NCI-H146 treated with DMSO at 0.1 percent for 48 hours (cell line): Measurements from ENCODE around the gene WDR86.

ENCODE experiments used
- DNase-seq: peaks from one replicate; lab custom pipeline; 2025; ENCODE audit not compliant: unreplicated experiment; lab: John Stamatoyannopoulos, UW

The WDR86 gene

DNA sequence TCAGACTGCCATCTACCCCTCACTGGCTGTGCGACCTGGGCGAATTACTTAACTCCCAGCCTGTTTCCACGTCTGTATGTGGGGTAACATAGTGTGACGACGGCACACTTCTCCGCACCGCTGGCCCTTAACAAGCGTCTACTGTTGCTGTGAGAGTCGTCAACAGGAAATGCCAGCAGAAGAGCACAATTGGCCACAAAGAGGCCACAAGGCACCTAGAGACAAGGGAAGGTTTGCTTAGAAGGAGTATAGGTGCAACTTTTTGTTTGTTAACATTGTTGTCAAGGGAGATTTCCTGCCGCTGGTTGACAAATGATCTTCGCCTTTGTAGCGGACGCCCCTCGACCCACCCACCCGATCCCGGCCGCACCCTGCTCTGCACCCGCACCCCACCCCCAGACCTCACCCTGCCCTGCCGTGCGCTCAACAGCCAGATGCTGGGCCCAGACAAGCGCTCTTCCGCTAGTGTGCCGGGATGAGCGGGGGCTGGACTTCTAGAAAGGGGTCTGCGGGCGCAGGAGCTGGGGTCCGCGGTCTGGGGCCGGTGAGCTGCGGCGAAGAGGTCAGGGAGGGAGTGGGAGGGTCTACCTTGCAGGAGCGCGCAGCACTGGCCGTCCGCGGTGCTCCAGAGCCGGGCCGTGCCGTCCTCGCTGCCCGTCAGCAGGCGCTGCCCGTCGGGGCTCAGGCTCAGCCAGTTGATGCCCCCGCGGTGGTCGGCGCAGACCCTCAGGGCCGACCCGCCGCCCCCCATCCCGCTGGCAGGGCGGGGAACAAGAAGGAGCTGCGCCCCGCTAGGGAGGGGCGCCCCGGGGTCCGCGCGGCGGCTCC, 785 bp downstream of the WDR86 start:
- DNase-seq, result no peak

DNA sequence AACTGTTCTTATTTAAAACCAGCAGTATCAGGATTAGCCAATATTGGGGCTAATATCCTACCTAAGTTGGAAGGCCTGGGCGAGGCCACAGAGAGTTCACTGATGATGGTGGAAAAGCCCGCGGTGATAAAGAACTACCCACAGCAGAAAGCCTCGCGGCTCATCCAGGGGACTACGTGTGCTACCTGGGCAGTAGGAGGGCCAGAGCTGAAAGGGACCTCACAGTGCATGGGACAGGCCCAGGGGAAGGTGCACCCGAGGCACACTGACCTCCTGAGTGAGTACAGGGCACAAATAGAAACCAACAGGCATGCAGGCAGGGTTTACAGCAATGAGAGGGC, 1.4 kb downstream of the WDR86 start:
- no peak for DNase-seq

DNA sequence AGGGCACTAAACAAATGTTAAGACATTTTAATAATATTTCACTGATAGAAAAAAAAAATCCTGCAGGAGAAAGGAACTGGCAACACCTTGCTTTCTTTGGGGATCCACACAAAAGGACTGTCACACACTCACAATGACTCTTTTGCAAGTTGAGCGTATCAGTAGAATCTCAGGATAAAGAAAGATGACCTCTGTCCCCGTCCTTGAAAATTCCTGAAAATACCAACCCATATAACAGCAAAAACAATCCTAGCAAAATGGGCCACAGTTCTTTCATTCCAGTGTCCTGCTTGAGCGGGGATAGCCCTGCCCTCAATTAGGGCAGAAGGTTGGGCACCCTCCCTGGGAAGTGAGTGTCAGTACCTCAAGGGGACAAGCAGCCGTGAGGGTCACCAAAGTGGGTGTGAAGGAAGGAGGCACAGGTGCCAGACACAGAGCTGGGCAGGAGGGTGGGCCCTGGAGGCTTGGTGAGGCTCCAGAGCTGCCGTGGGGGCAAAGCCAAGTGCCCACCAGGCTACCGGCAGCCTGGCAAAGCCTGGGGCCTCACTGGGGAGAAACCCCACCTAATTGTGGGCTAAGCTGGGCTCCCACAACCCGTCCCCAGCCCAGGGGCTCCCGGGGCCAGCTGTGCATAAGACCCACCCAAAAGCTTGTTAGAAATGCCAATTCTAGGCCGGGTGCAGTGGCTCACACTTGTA, 2.8 kb downstream of the WDR86 start:
- no peak for DNase-seq

DNA sequence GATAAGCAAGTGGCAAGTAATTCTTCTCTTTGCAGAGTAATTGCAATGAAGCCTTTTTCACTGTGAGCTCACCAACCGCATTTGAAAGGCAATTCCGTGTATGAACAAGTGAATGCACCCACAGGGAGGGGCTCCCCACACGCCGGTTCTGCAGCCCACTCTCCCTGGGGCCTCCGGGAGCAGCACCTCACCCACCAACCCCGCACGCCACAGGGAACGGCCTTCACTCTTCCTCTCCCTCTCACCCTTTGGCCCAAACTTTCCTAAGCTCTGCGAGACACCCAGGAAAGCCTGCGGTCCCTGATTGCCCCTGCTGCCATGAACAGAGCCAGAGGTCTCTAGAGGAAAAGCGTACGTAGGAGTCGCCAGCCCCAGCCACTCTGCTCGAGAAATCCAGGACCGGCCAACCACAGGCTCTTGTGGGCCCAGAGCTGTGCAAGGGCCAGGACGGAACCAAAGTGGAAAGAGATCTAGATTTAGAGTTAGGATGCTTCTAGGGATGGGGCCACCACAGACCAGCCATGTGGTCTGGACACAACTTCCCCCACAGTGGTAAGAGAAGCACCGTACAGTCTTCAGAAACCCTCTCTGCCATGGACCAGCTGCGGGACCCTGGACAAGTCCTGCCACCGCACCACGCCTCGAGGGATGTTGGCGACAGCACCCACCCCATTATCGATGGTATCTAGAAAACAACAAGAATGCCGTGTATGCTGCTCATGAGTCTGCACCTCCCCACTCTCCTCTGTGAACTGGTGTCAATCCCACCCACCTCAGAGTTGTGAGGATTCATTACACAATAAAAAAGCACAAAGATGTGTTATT, 3.6 kb downstream of the WDR86 start:
- DNase-seq, result no peak

- no peak for DNase-seq
These were observed 4.2 kb downstream of the WDR86 start for GRCh38 chr7:151405588-151405987.

DNA sequence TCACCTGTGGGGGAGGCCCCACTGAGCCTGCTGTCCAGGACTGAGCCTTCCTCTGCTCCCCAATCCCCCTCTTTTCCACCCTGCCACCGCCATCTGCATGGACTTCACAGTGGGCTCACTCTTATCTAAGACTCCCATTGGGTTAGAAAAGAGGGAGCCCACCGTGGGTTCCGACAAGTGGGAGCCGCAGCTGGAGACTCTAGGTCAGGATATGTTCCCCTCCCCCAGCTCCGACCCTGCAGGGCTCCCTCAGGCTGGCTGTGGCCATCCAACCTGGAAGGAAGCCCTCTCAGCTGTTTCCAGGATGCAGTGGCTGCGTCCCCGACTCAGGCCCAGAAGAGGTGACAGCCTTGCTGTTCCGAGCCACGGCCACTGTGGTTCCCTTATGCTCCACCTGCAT, 4.8 kb downstream of the WDR86 start:
- no peak for DNase-seq

- no peak for DNase-seq
These were observed 5.4 kb downstream of the WDR86 start for GRCh38 chr7:151404216-151405011.

DNA sequence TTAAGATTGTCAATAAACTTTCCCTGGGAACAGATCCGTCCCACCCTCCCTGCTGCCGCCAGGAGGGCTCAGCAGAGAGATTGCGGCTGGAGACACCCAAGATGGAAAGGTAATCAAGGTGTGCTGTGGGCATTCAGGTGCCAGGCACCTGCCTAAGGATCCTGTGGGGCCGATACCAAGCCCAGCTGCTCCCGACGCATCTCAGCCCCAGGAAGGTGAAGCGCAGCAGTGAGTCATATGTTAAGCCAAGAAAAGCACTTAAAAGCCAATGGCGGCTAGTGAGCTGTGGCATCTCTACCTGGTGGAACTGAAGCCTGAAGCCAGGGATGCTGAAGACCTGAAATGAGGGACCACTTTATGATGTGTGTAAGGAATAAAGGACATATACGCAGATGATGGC, 6.1 kb downstream of the WDR86 start:
- DNase-seq, result no peak

GRCh38 chr7:151402029-151402835, 7.6 kb downstream of the WDR86 start:
- no peak for DNase-seq

GRCh38 chr7:151400626-151401315, 9.1 kb downstream of the WDR86 start:
- no peak for DNase-seq

DNA sequence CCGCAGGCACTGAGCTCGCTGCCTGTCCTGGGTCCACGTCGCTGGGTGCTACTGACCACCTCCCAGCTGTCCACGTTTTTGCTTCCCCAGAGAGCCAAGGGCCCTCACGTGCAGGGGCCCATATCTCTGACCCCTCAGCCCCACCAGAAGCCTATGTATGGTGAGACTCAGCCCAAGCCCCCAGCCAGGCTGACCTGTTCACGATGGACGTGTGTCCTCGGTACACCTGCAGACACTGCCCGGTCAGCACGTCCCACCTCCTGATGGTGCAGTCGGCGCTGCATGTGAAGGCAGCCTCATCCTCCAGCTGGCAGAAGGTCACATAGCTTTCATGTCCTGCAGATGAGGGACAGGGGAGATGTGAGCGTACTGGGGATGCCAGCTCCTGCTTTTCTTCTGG, 9.9 kb downstream of the WDR86 start:
- no peak for DNase-seq

GRCh38 chr7:151399305-151399601, 10.6 kb downstream of the WDR86 start:
- DNase-seq, result no peak

- DNase-seq, result no peak
These were observed 11.2 kb downstream of the WDR86 start for GRCh38 chr7:151398446-151399304.

DNA sequence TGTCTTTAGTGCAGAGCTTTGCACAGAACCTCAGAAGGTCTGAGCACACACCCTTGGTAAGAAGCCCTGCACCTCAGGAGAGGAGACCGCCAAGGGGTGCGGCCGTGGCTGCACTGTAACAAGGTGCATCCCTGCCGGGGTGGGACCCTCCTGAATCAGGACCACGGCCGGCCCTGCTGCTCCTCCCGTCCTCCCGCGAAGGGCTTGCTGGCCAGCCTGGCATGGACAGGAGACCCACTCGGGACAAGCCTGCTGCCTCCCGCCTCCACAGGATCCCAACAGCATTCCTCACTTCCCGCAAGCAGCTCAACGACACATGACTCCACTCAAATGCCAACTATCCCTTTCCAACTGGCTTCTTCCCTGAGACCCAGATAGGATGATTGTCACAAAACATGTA, 12.8 kb downstream of the WDR86 start:
- DNase-seq, result no peak

DNA sequence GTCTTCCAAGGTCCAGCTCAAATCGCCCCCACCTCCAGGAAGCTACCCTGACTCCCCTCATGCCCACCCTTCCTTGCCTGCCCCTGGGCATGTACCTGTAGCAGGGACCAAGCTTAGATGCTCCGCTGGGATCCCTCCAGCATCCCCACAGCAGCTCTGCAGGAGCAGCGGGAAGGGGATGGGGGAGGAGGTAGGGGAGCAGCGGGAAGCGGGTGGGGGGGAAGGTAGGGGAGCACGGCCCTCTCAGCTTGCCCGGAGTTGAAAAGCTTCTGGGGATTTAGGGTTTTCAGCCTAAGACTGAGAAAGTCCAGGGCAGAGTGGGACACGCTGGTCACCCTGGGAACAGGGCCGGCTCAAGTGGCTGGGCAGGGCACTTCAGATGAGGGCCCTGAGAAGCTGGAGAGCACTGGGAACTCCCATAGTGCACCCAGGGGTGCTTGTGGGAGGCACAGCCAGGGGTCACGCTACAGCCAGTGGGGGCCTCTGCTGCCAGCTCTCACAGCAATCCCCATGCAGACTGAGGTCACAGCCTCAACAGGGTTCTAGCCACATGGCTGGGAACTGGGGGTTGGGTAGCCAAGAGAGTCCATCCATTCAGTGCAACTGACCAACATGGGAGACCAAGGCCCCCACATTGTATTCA, 13.4 kb downstream of the WDR86 start:
- DNase-seq, result no peak

DNA sequence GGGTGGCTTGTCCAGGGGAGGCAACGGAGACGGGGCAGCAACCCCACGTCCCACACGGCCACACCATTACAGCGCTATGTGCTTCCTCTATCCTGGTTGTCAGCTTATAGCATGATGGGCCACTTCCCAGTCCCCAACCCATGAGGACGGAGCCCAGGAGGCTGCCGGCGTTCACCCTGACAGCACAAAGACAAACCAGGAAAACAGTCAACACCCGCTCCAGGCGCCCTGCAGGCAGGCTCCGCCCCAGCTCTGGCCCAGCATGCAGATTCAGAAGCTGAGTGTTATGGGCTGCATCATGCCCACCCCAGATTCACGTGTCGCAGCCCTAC, 14.8 kb downstream of the WDR86 start:
- no peak for DNase-seq

GRCh38 chr7:151394076-151395035, 15.5 kb downstream of the WDR86 start:
- no peak for DNase-seq
